GM23338 (cell line): ENCODE measurements around the gene RASSF4. TPM values are rescaled to one million over a fixed set of nuclear protein-coding genes. Genes with fewer than 3 reads are reported as not detected.

Source experiments
- ATAC-seq: fragments of 200-7000 bp; cut with Tn5 transposase; 3 replicates; pipeline ENCODE4 v1.9.1; 2020
- DNase-seq: peaks from one replicate; pipeline ENCODE4 v3.0.0-alpha.2; 2015; ENCODE audit warnings: low spot score
- H2AFZ ChIP-seq: fragments of 200-600 bp; sonication (generic); 2 replicates; pipeline ENCODE4 v1.8.0; 2016; ENCODE audit warnings: antibody characterized with exemption, mild to moderate bottlenecking, moderate library complexity
- H3F3A ChIP-seq: fragments of 200-600 bp; sonication (generic); replicated peaks from 2 replicates; pipeline ENCODE4 v1.8.0; 2017; ENCODE audit warnings: antibody characterized with exemption, mixed run types, low read depth
- H3K27ac ChIP-seq: fragments of 200-600 bp; sonication (generic); 2 replicates; pipeline ENCODE4 v1.6.1; 2016; ENCODE audit warnings: low read depth
- H3K27me3 ChIP-seq: fragments of 200-600 bp; sonication (generic); 2 replicates; pipeline ENCODE4 v1.8.0; 2016; ENCODE audit warnings: mild to moderate bottlenecking, mixed run types, moderate library complexity; ENCODE audit not compliant: insufficient read depth
- H3K36me3 ChIP-seq: fragments of 200-600 bp; sonication (generic); 2 replicates; pipeline ENCODE4 v1.8.0; 2016; ENCODE audit warnings: mild to moderate bottlenecking; ENCODE audit not compliant: insufficient read depth
- H3K4me1 ChIP-seq: fragments of 200-600 bp; sonication (generic); 2 replicates; pipeline ENCODE4 v1.8.0; 2016; ENCODE audit warnings: mild to moderate bottlenecking, moderate library complexity; ENCODE audit not compliant: insufficient read depth
- H3K4me2 ChIP-seq: fragments of 200-600 bp; sonication (generic); 2 replicates; pipeline ENCODE4 v1.7.1; 2017; ENCODE audit warnings: mixed run types
- H3K4me3 ChIP-seq: fragments of 200-600 bp; sonication (generic); 2 replicates; pipeline ENCODE4 v1.6.1; 2016; ENCODE audit warnings: mixed run types
- H3K79me2 ChIP-seq: fragments of 200-600 bp; sonication (generic); replicated peaks from 2 replicates; pipeline ENCODE4 v1.8.0; 2017; ENCODE audit warnings: mild to moderate bottlenecking; ENCODE audit not compliant: insufficient read depth
- H3K9me2 ChIP-seq: fragments of 200-600 bp; sonication (generic); 2 replicates; pipeline ENCODE4 v1.8.0; 2017; ENCODE audit not compliant: insufficient read depth
- H4K20me1 ChIP-seq: fragments of 200-600 bp; sonication (generic); replicated peaks from 2 replicates; pipeline ENCODE4 v1.8.0; 2017; ENCODE audit warnings: mild to moderate bottlenecking; ENCODE audit not compliant: insufficient read depth
- H3K27ac Mint-ChIP-seq: 2 replicates; pipeline ENCODE4 v1.8.0; 2020; ENCODE audit warnings: inconsistent platforms, mild to moderate bottlenecking, moderate library complexity, mixed read lengths
- H3K27me3 Mint-ChIP-seq: 3 replicates; pipeline ENCODE4 v1.8.0; 2022; ENCODE audit warnings: low read depth, mild to moderate bottlenecking, moderate library complexity, mixed read lengths, inconsistent platforms; ENCODE audit not compliant: insufficient read depth, poor library complexity
- H3K36me3 Mint-ChIP-seq: 3 replicates; pipeline ENCODE4 v1.8.0; 2021; ENCODE audit warnings: low read depth, mild to moderate bottlenecking, inconsistent platforms, moderate library complexity, mixed read lengths
- H3K4me1 Mint-ChIP-seq: 3 replicates; pipeline ENCODE4 v1.8.0; 2020; ENCODE audit warnings: mild to moderate bottlenecking, inconsistent platforms, mixed read lengths
- H3K4me3 Mint-ChIP-seq: 3 replicates; pipeline ENCODE4 v1.8.0; 2021; ENCODE audit warnings: moderate library complexity, mild to moderate bottlenecking, inconsistent platforms, mixed read lengths
- H3K9me3 Mint-ChIP-seq: 3 replicates; pipeline ENCODE4 v1.8.0; 2020; ENCODE audit warnings: moderate library complexity, mild to moderate bottlenecking, inconsistent platforms, mixed read lengths
- CREB1 ChIP-seq: fragments of 250-450 bp; sonication (Bioruptor Pico); IDR thresholded peaks from 2 replicates; pipeline ENCODE4 v1.5.0; 2020; ENCODE audit warnings: low read depth, mild to moderate bottlenecking, moderate library complexity
- ETS1 ChIP-seq: IDR thresholded peaks from 2 replicates; pipeline ENCODE4 v1.6.1; 2016; ENCODE audit warnings: antibody characterized with exemption
- EZH2phosphoT487 ChIP-seq: fragments of 200-600 bp; sonication (generic); IDR thresholded peaks from one replicate; pipeline ENCODE4 v1.8.1; 2018; ENCODE audit warnings: antibody characterized with exemption; ENCODE audit not compliant: unreplicated experiment
- NANOG ChIP-seq: IDR thresholded peaks from 2 replicates; pipeline ENCODE4 v1.6.1; 2016; ENCODE audit warnings: antibody characterized with exemption, borderline replicate concordance
- ZNF114 ChIP-seq: fragments of 250-450 bp; sonication (Bioruptor Pico); IDR thresholded peaks from 2 replicates; pipeline ENCODE4 v1.5.0; 2020; ENCODE audit warnings: mild to moderate bottlenecking, moderate library complexity
- ZNF331 ChIP-seq: fragments of 250-450 bp; sonication (Bioruptor Pico); IDR thresholded peaks from 2 replicates; pipeline ENCODE4 v1.5.0; 2020; ENCODE audit warnings: low read depth, mild to moderate bottlenecking, moderate library complexity
- polyA plus RNA-seq: library from polyadenylated mRNA; unstranded; fragments of >200 nt; fragmentation: Nextera tagmentation; extraction: Ambion mirVana; gene quantifications from 2 replicates; pipeline ENCODE4 v1.2.1, GENCODE V29; 2016
- total RNA-seq: library from RNA; depleted of rRNA; stranded (reverse); fragments of >200 nt; shearing (Covaris generic); gene quantifications from 2 replicates; pipeline ENCODE4 v1.2.3, GENCODE V29; 2014

RASSF4 gene
- total and polyA plus RNA-seq, 2 experiments from 2014 or later: 12.4 to 13.6 TPM

GRCh38 chr10:44935966-44936295 is 23.7 kb upstream of the RASSF4 start:
- H3K27ac Mint-ChIP-seq: no peak overlapping the region
- H3K4me1 Mint-ChIP-seq: peaks cover 3% of the 10 kb centered on the region; the same call in 2 of the 3 replicates
- Histone ChIP-seq H3K27me3 (no peaks in the 10 kb centered on the region), H4K20me1 (no peaks in the 10 kb centered on the region), H3K36me3 (no peaks in the 10 kb centered on the region), H3K79me2 (no peaks in the 10 kb centered on the region), H2AFZ (no peak overlapping the region), H3K4me1 (peaks cover 6% of the 10 kb centered on the region; the same call in 1 of the 2 replicates), H3K4me3 (no peak overlapping the region), H3K27ac (no peak overlapping the region), H3K4me2 (no peak overlapping the region), H3K9me2 (no peaks in the 10 kb centered on the region), H3F3A (no peaks in the 10 kb centered on the region)
- DNase-seq: no peak
- no peaks in the 10 kb centered on the region for H3K36me3 Mint-ChIP-seq
- H3K9me3 Mint-ChIP-seq: no peaks in the 10 kb centered on the region; the same call in 2 of the 3 replicates
- H3K4me3 Mint-ChIP-seq: no peak overlapping the region
- H3K27me3 Mint-ChIP-seq: peaks cover 3% of the 10 kb centered on the region
- TF ChIP-seq ZNF114 (CRISPR knock-in tag) (no peak), EZH2phosphoT487 (no peak), NANOG (no peak), ETS1 (no peak), CREB1 (CRISPR knock-in tag) (no peak)
- ATAC-seq: no peak

DNA sequence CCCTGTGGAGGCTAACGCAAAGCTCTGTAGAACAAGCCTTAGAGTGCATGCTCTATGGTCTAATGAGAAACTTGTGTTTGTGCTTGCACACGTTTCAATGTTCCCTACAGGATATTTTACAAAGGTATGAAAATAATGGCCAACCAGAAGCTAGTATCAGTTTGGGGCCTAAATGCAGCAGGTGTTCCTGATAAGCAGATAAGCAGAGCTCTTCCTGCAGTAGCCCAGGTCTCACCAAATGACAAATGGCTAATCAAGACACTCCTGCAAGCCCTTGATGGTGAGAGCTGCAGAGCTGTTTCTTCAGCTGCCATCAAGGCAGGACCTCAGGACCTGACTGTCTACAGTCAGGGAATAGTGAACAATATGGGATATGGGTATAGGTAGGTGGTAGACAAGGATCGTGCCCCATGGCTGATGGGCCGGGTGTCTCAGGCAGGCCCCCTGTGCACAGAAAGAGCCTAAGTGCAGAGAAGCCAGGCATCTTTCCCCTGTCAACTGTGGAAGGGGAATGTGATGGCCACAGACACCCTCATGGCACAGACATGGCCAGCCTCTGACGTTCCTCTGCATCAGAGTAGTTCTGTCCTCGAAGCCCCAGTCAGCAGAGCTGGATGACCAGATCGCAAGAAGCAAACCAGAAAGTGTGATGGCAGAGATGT is 23.2 kb upstream of the RASSF4 start:
- H3K4me1 Mint-ChIP-seq: peaks cover 3% of the 10 kb centered on the region; the same call in 2 of the 3 replicates
- H3K36me3 Mint-ChIP-seq: no peaks in the 10 kb centered on the region
- no peaks in the 10 kb centered on the region for H3K79me2 ChIP-seq
- H3K27me3 Mint-ChIP-seq: peaks cover 3% of the 10 kb centered on the region
- TF ChIP-seq ZNF331 (CRISPR knock-in tag) (no peak), ETS1 (no peak)
- H3K4me3 ChIP-seq: no peak overlapping the region
- H4K20me1 ChIP-seq: no peaks in the 10 kb centered on the region
- H3K9me3 Mint-ChIP-seq: no peaks in the 10 kb centered on the region; the same call in 2 of the 3 replicates
- no peak overlapping the region for H3K4me3 Mint-ChIP-seq
- peaks cover 6% of the 10 kb centered on the region; the same call in 1 of the 2 replicates for H3K4me1 ChIP-seq
- H3K27ac Mint-ChIP-seq: no peak overlapping the region
- ATAC-seq (no peak), DNase-seq (no peak)
- H3K27ac ChIP-seq: no peak overlapping the region
- no peaks in the 10 kb centered on the region for H3K36me3 ChIP-seq
- H3K27me3 ChIP-seq: no peaks in the 10 kb centered on the region
- H3K9me2 ChIP-seq: no peaks in the 10 kb centered on the region
- no peak overlapping the region for H3K4me2 ChIP-seq
- no peak overlapping the region for H2AFZ ChIP-seq
- H3F3A ChIP-seq: no peaks in the 10 kb centered on the region
